NK-92 (cell line): ENCODE data around the gene HECW1.

Source experiments
- DNase-seq: peaks from one replicate; lab custom pipeline; 2025; ENCODE audit not compliant: unreplicated experiment; lab: John Stamatoyannopoulos, UW

The HECW1 gene

DNA sequence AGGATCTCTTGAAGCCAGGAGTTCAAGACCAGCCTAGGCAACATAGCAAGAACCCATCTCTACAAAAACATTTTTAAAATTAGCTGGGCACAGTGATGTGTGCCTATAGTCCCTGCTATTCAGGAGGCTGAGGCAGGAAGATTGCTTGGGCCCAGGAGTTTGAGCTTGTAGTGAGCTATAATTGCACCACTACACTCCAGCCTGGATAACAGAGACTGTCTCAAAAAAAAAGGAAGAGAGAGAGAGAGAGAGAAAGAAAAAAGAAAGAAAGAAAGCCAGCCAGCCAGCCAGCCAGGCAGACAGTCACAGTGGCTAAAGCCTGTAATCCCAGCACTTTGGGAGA is 375.3 kb downstream of the HECW1 start:
- DNase-seq, result no peak

- DNase-seq, result no peak
Measured at GRCh38 chr7:43489257-43489656, 376.8 kb downstream of the HECW1 start.

DNA sequence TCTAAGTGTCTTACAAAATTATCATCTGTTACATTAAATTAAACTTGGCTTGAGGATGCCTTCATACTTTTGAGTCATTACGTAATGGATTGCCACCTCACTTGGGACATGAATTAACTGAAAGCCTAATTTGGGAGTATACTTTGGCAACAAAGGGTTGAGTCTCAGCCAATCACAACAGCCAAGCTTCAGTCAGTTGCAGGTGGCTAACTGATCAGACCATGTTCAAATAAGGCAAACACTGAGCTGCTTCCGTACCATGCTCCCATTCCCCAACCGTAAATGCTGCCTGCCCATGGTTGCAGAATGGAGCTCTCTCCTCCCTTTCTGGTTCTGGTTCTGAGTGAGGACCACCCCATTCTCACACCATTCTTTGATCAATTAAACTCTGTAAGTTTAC is 377.6 kb downstream of the HECW1 start:
- no peak for DNase-seq

- no peak for DNase-seq
Measured at GRCh38 chr7:43491123-43491522, 378.7 kb downstream of the HECW1 start.

DNA sequence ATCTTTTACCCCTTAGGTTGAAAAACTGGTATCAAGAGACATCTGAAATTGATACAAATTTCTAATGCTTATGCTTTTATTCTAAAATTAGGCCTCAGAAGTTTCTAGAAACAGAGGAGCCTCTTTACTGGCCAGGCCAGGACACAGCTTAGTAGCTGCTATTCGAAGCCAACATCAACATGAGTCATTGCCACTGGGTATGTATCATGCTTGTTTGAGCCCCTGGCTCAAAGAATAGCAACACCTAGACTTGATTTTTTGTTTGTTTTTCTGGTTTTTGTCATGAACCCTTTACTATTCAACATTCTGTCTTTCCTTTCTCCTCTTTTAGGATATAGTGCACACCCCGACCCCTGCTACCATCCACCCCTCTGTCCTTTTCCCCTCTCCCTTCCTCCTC is 379.5 kb downstream of the HECW1 start:
- no peak for DNase-seq

- DNase-seq, result no peak
Measured at GRCh38 chr7:43492896-43493295, 380.4 kb downstream of the HECW1 start.

DNA sequence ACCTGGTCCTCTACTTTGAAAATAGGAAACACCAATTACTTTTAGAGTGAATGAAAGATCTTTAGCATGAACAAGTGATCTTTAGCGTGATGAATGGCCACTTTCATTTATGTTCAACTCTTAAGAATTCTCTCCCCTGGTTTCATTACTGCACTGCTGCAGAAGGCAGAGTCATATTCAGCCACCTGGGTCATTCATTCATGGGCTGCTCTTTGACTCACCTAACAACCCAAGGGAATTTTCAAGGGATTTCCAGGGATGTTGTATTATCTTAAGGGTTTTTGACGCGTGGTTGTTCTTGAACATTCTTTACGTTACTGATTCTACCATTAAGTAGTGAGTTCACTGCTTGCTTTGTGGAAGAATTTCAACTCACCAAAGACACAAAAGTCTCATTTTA is 383.1 kb downstream of the HECW1 start:
- no peak for DNase-seq

- DNase-seq, result no peak
Measured at GRCh38 chr7:43496596-43496995, 384.1 kb downstream of the HECW1 start.

GRCh38 chr7:43501870-43502269 is 389.4 kb downstream of the HECW1 start:
- DNase-seq, result no peak

- no peak for DNase-seq
Measured at GRCh38 chr7:43502941-43503340, 390.5 kb downstream of the HECW1 start.

GRCh38 chr7:43505412-43505811 is 393.0 kb downstream of the HECW1 start:
- DNase-seq, result no peak

DNA sequence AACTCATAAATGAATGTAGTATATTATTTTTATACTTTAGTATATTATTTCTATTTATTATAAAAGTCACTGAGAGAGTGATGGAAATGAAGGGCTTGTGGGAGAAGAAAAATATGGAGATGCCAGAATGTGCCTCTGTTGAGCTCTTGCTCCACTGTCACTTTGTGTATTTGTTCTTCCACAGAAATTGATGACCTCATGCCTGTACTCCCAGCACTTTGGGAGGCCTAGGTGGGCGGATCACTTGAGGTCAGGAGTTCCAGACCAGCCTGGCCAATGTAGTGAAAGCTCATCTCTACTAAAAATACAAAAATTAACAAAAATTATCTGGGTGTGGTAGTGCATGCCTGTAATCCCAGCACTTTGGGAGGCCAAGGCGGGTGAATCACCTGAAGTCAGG is 394.0 kb downstream of the HECW1 start:
- no peak for DNase-seq

GRCh38 chr7:43508461-43508860 is 396.0 kb downstream of the HECW1 start:
- no peak for DNase-seq

- DNase-seq, result no peak
Measured at GRCh38 chr7:43509906-43510305, 397.5 kb downstream of the HECW1 start.

- DNase-seq, result no peak
Measured at GRCh38 chr7:43511029-43511428, 398.6 kb downstream of the HECW1 start.

GRCh38 chr7:43511769-43512515 is 399.5 kb downstream of the HECW1 start:
- no peak for DNase-seq

GRCh38 chr7:43513251-43513650 is 400.8 kb downstream of the HECW1 start:
- no peak for DNase-seq

GRCh38 chr7:43516581-43517342 is 404.3 kb downstream of the HECW1 start:
- DNase-seq, result no peak

DNA sequence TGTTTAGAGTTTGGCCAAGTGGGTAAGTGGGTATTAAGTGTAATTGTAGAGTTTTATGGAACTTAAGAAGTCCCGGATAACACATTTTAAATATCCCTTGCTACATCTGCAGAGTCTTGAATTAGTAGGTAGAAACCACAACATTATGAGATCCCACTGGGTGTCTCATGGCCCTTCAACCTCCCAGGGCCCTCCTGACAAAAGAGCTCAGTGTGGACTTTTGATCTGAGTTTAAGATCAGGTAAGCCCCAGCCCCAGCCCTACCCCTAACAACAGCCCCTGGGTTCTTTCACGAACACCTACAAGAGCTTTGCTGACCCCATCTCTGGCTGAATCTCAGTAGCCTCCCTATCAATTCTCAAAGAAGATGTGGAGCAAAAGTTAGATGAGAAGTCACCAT is 405.0 kb downstream of the HECW1 start:
- DNase-seq, result no peak

GRCh38 chr7:43520201-43520600 is 407.8 kb downstream of the HECW1 start:
- no peak for DNase-seq

DNA sequence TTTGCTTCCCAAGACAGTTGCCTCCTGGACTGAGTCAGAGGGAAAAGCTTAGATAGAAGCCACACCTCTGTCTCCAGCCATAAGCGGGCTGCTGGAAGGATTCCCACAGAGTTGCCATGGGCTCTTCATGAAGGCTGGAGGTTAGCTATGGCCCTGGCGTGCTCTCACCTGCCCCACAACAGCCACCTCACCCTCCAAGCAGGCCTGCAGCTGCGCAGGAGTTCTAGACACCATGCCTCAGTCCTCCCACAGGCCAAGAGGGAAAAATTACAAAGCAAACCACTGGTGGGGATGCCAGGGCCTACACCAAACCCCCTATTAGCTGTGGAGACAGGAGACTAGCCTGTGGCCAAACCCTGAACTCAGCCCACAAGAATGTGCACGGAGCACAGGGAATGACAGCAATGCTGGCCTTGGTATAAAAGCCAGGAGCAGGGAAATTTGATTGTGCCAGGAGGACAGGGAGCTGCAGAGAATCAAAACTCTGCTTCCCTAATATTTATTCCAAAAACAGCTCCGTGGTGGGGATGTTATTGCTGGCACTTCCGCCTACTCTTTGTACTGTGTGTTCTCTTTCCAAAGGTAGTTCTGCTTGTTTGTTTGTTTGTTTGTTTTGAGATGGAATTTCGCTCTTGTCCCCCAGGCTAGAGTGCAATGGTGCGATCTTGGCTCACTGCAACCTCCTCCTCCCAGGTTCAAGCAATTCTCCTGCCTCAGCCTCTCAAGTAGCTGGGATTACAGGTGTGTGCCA is 410.1 kb downstream of the HECW1 start:
- no peak for DNase-seq
